Mammary epithelial cell (primary cell): ENCODE measurements around the gene TJP3.

Experiments used
- EZH2 ChIP-seq: IDR thresholded peaks from 2 replicates; pipeline ENCODE4 v1.6.1; 2012; ENCODE audit warnings: low read length, inconsistent platforms, borderline replicate concordance
- TF ChIP-seq, protein P1 (sequence below), 2 donors: IDR thresholded peaks in 1 of 2; conservative IDR thresholded peaks in 1 of 2; 2 replicates each; pipeline ENCODE4 v1.5.1; 2011 to 2012; ENCODE audit warnings: inconsistent platforms in 2 of 2, low read length in 2 of 2, mild to moderate bottlenecking in 2 of 2, control low read depth in 1 of 2, low read depth in 1 of 2; ENCODE audit not compliant: insufficient read depth in 1 of 2; ENCODE audit errors: extremely low read depth in 1 of 2

DNA sequence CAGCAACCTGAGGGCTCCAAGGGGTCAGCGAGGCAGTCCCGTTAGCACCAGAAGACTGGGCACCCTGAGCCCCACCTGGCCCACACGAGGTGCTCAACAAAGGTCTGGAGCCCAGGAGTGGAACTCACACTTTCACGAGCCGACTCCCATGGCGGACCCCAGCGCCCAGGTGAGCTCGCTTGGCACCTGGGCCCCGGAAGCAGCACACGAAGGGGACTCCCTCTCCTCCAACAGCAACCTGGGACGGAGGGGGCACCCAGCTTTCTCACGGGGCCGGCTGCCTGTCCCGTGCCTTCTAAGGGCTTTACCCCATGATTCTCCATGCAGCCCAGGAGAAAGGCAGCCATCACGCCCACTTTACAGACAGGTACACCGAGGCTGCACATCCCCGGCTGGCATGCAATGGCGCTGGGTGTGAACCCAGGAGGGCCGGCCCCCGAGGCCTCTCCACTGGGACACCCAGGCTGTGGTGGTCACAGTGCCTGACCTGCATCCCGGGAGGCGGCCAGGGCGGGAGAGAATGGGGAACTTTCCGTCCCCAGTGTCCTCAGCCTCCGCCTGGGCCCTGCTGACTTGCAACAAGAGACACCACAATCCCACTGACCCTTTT lies 13.0 kb upstream of the TJP3 start:
- TF ChIP-seq, protein P1, sequence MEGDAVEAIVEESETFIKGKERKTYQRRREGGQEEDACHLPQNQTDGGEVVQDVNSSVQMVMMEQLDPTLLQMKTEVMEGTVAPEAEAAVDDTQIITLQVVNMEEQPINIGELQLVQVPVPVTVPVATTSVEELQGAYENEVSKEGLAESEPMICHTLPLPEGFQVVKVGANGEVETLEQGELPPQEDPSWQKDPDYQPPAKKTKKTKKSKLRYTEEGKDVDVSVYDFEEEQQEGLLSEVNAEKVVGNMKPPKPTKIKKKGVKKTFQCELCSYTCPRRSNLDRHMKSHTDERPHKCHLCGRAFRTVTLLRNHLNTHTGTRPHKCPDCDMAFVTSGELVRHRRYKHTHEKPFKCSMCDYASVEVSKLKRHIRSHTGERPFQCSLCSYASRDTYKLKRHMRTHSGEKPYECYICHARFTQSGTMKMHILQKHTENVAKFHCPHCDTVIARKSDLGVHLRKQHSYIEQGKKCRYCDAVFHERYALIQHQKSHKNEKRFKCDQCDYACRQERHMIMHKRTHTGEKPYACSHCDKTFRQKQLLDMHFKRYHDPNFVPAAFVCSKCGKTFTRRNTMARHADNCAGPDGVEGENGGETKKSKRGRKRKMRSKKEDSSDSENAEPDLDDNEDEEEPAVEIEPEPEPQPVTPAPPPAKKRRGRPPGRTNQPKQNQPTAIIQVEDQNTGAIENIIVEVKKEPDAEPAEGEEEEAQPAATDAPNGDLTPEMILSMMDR (conservative IDR thresholded peaks at IDR 0.05 in 1 of 2, IDR thresholded peaks at IDR 0.05 in 1 of 2; ENCODE audit: extremely low read depth in 1 of 2, insufficient read depth in 1 of 2, low read depth in 1 of 2, low read length in 2 of 2) = no peak
- TF ChIP-seq EZH2 = no peak
